ENCODE data around the gene MACROD2.

MACROD2 gene

GRCh38 chr20:14553774-14554534 is 558.6 kb downstream of the MACROD2 start:
- DNase-seq, result no peak

GRCh38 chr20:14555676-14556075 is 560.4 kb downstream of the MACROD2 start:
- no peak for DNase-seq

GRCh38 chr20:14556206-14556605 is 560.9 kb downstream of the MACROD2 start:
- no peak for DNase-seq

- no peak for DNase-seq
These were observed 564.3 kb downstream of the MACROD2 start for GRCh38 chr20:14559612-14560011.

GRCh38 chr20:14561741-14562221 is 566.5 kb downstream of the MACROD2 start:
- DNase-seq, result no peak

- DNase-seq, result no peak
These were observed 567.7 kb downstream of the MACROD2 start for GRCh38 chr20:14562981-14563380.

- no peak for DNase-seq
These were observed 571.2 kb downstream of the MACROD2 start for GRCh38 chr20:14566505-14566904.

GRCh38 chr20:14568225-14568624 is 572.9 kb downstream of the MACROD2 start:
- DNase-seq, result no peak

- DNase-seq, result no peak
These were observed 573.4 kb downstream of the MACROD2 start for GRCh38 chr20:14568701-14569100.

- DNase-seq, result no peak
These were observed 574.3 kb downstream of the MACROD2 start for GRCh38 chr20:14569641-14570040.

GRCh38 chr20:14570811-14571210 is 575.5 kb downstream of the MACROD2 start:
- no peak for DNase-seq

- no peak for DNase-seq
These were observed 578.4 kb downstream of the MACROD2 start for GRCh38 chr20:14573676-14574075.

- DNase-seq, result no peak
These were observed 581.0 kb downstream of the MACROD2 start for GRCh38 chr20:14576196-14576877.

- DNase-seq, result no peak
These were observed 585.2 kb downstream of the MACROD2 start for GRCh38 chr20:14580418-14581074.

GRCh38 chr20:14581731-14582130 is 586.4 kb downstream of the MACROD2 start:
- no peak for DNase-seq

GRCh38 chr20:14582855-14583254 is 587.5 kb downstream of the MACROD2 start:
- no peak for DNase-seq

GRCh38 chr20:14583413-14583812 is 588.1 kb downstream of the MACROD2 start:
- no peak for DNase-seq

GRCh38 chr20:14589383-14589782 is 594.1 kb downstream of the MACROD2 start:
- no peak for DNase-seq

GRCh38 chr20:14595051-14595450 is 599.7 kb downstream of the MACROD2 start:
- no peak for DNase-seq

- no peak for DNase-seq
These were observed 601.9 kb downstream of the MACROD2 start for GRCh38 chr20:14597206-14597715.

- no peak for DNase-seq
These were observed 604.3 kb downstream of the MACROD2 start for GRCh38 chr20:14599613-14600012.

GRCh38 chr20:14600527-14600926 is 605.2 kb downstream of the MACROD2 start:
- no peak for DNase-seq

- DNase-seq, result no peak
These were observed 608.8 kb downstream of the MACROD2 start for GRCh38 chr20:14604143-14604542.
